ENCODE measurements around the gene HS2ST1. TPM values are rescaled to one million over a fixed set of nuclear protein-coding genes. Genes with fewer than 3 reads are reported as not detected.
"Not testable (repeated sequence)": the region's sequence is repeated elsewhere in the genome, so short reads cannot be mapped to it uniquely, and the experiment has no call there.

Gene HS2ST1
- total and polyA plus RNA-seq, 5 donors from 2014 or later: 7.7 to 12.3 (median 8.0) TPM

GRCh38 chr1:86887479-86888162, 26.8 kb upstream of the HS2ST1 start:
- H3K27me3 ChIP-seq (ENCODE audit: control insufficient read depth, insufficient read depth, low read length): no peaks in the 10 kb centered on the region
- peaks cover 6% of the 10 kb centered on the region for H3K36me3 ChIP-seq (ENCODE audit: control insufficient read depth, insufficient read depth, low read length)
- no peak overlapping the region for H3K4me3 ChIP-seq (ENCODE audit: low read depth, low read length)
- Mint-ChIP-seq H3K9me3 (peaks cover 0 to 2% (median 0%) of the 10 kb centered on the region in 7 donors), H3K36me3 (peaks cover 13% of the 10 kb centered on the region), H3K27ac (no peak overlapping the region), H3K4me3 (no peak overlapping the region), H3K4me1 (peaks cover 18 to 41% (median 23%) of the 10 kb centered on the region in 4 donors), H3K27me3 (no peaks in the 10 kb centered on the region)
- H3K4me1 ChIP-seq (ENCODE audit: control insufficient read depth, insufficient read depth, low read length, poor library complexity, severe bottlenecking): no peaks in the 10 kb centered on the region
- H3K27ac ChIP-seq (ENCODE audit: insufficient read depth, low read length, poor library complexity, severe bottlenecking): no peak overlapping the region
- no peak for DNase-seq
- no peak for ATAC-seq (ENCODE audit: low read depth in 2 of 2)
- no peaks in the 10 kb centered on the region for H3K9me3 ChIP-seq (ENCODE audit: control insufficient read depth in 2 of 2, low read length in 2 of 2)

- Mint-ChIP-seq H3K36me3 (peaks cover 13% of the 10 kb centered on the region), H3K4me3 (no peak overlapping the region), H3K27me3 (no peaks in the 10 kb centered on the region), H3K27ac (peak overlapping the region in 1 of 3 donors; percentile 15), H3K9me3 (peaks cover 0 to 2% (median 0%) of the 10 kb centered on the region in 7 donors), H3K4me1 (peaks cover 18 to 39% (median 23%) of the 10 kb centered on the region in 4 donors)
- Histone ChIP-seq H3K27me3 (ENCODE audit: control insufficient read depth, insufficient read depth, low read length) (no peaks in the 10 kb centered on the region), H3K9me3 (ENCODE audit: control insufficient read depth in 2 of 2, low read length in 2 of 2) (no peaks in the 10 kb centered on the region), H3K4me3 (ENCODE audit: low read depth, low read length) (no peak overlapping the region), H3K36me3 (ENCODE audit: control insufficient read depth, insufficient read depth, low read length) (peaks cover 6% of the 10 kb centered on the region), H3K27ac (ENCODE audit: insufficient read depth, low read length, poor library complexity, severe bottlenecking) (no peak overlapping the region), H3K4me1 (ENCODE audit: control insufficient read depth, insufficient read depth, low read length, poor library complexity, severe bottlenecking) (no peaks in the 10 kb centered on the region)
- DNase-seq (no peak), ATAC-seq (ENCODE audit: low read depth in 2 of 2) (no peak)
These were observed 26.1 kb upstream of the HS2ST1 start for GRCh38 chr1:86888327-86888726.

- H3K9me3 Mint-ChIP-seq; H3K27me3 ChIP-seq (ENCODE audit: control insufficient read depth, insufficient read depth, low read length); DNase-seq; H3K27ac Mint-ChIP-seq; H3K4me3 Mint-ChIP-seq; H3K9me3 ChIP-seq (ENCODE audit: control insufficient read depth in 2 of 2, low read length in 2 of 2); H3K27me3 Mint-ChIP-seq; H3K4me1 ChIP-seq (ENCODE audit: control insufficient read depth, insufficient read depth, low read length, poor library complexity, severe bottlenecking); H3K4me3 ChIP-seq (ENCODE audit: low read depth, low read length); ATAC-seq (ENCODE audit: low read depth in 2 of 2); H3K27ac ChIP-seq (ENCODE audit: insufficient read depth, low read length, poor library complexity, severe bottlenecking): not testable (repeated sequence)
- peaks cover 11% of the 10 kb centered on the region for H3K36me3 Mint-ChIP-seq
- H3K4me1 Mint-ChIP-seq: peaks cover 20 to 50% (median 31%) of the 10 kb centered on the region in 4 donors
- peaks cover 28% of the 10 kb centered on the region for H3K36me3 ChIP-seq (ENCODE audit: control insufficient read depth, insufficient read depth, low read length)
These were observed 15.0 kb upstream of the HS2ST1 start for GRCh38 chr1:86899401-86899800.

GRCh38 chr1:86905875-86906274, 8.6 kb upstream of the HS2ST1 start:
- peaks cover 30 to 42% (median 37%) of the 10 kb centered on the region in 4 donors for H3K4me1 Mint-ChIP-seq
- no peak overlapping the region for H3K27ac ChIP-seq (ENCODE audit: insufficient read depth, low read length, poor library complexity, severe bottlenecking)
- peaks cover 9% of the 10 kb centered on the region for H3K4me1 ChIP-seq (ENCODE audit: control insufficient read depth, insufficient read depth, low read length, poor library complexity, severe bottlenecking)
- H3K4me3 Mint-ChIP-seq: no peak overlapping the region
- peaks cover 25% of the 10 kb centered on the region for H3K36me3 Mint-ChIP-seq
- peaks cover 38% of the 10 kb centered on the region for H3K36me3 ChIP-seq (ENCODE audit: control insufficient read depth, insufficient read depth, low read length)
- no peak overlapping the region for H3K27ac Mint-ChIP-seq
- H3K9me3 ChIP-seq (ENCODE audit: control insufficient read depth in 2 of 2, low read length in 2 of 2): no peaks in the 10 kb centered on the region
- ATAC-seq (ENCODE audit: low read depth in 2 of 2) (no peak), DNase-seq (no peak)
- H3K27me3 Mint-ChIP-seq: no peaks in the 10 kb centered on the region
- peak overlapping the region; percentile 9 for H3K4me3 ChIP-seq (ENCODE audit: low read depth, low read length)
- no peaks in the 10 kb centered on the region for H3K27me3 ChIP-seq (ENCODE audit: control insufficient read depth, insufficient read depth, low read length)
- H3K9me3 Mint-ChIP-seq: no peaks in the 10 kb centered on the region

- Histone ChIP-seq H3K36me3 (ENCODE audit: control insufficient read depth, insufficient read depth, low read length) (peaks cover 35% of the 10 kb centered on the region), H3K27me3 (ENCODE audit: control insufficient read depth, insufficient read depth, low read length) (no peaks in the 10 kb centered on the region), H3K27ac (ENCODE audit: insufficient read depth, low read length, poor library complexity, severe bottlenecking) (no peak overlapping the region), H3K4me1 (ENCODE audit: control insufficient read depth, insufficient read depth, low read length, poor library complexity, severe bottlenecking) (peaks cover 14% of the 10 kb centered on the region), H3K4me3 (ENCODE audit: low read depth, low read length) (peak overlapping the region; percentile 9), H3K9me3 (ENCODE audit: control insufficient read depth in 2 of 2, low read length in 2 of 2) (no peaks in the 10 kb centered on the region)
- Mint-ChIP-seq H3K9me3 (no peaks in the 10 kb centered on the region), H3K4me3 (no peak overlapping the region), H3K27me3 (no peaks in the 10 kb centered on the region), H3K4me1 (peaks cover 35 to 47% (median 41%) of the 10 kb centered on the region in 4 donors), H3K27ac (no peak overlapping the region), H3K36me3 (peaks cover 28% of the 10 kb centered on the region)
- ATAC-seq (ENCODE audit: low read depth in 2 of 2): no peak
- no peak for DNase-seq
These were observed 8.0 kb upstream of the HS2ST1 start for GRCh38 chr1:86906419-86906818.

- peak overlapping the region in 2 of 4 donors; percentile 12 to 47 for H3K4me3 Mint-ChIP-seq
- H3K4me1 Mint-ChIP-seq: peaks cover 26 to 57% (median 45%) of the 10 kb centered on the region in 4 donors
- ATAC-seq (ENCODE audit: low read depth in 2 of 2): no peak
These were observed 2.0 kb upstream of the HS2ST1 start for GRCh38 chr1:86912281-86912900.

GRCh38 chr1:86913399-86913895, 988 bp upstream of the HS2ST1 start:
- Mint-ChIP-seq H3K9me3 (no peaks in the 10 kb centered on the region), H3K27me3 (peaks cover 4% of the 10 kb centered on the region), H3K36me3 (peaks cover 21% of the 10 kb centered on the region), H3K4me1 (peaks cover 20 to 56% (median 43%) of the 10 kb centered on the region in 4 donors), H3K27ac (no peak overlapping the region), H3K4me3 (no peak overlapping the region)
- peaks cover 43% of the 10 kb centered on the region for H3K4me1 ChIP-seq (ENCODE audit: control insufficient read depth, insufficient read depth, low read length, poor library complexity, severe bottlenecking)
- H3K27me3 ChIP-seq (ENCODE audit: control insufficient read depth, insufficient read depth, low read length): no peaks in the 10 kb centered on the region
- ATAC-seq (ENCODE audit: low read depth in 2 of 2) (no peak), DNase-seq (peak; percentile 22 to 72 (median 43))
- H3K36me3 ChIP-seq (ENCODE audit: control insufficient read depth, insufficient read depth, low read length): peaks cover 9% of the 10 kb centered on the region
- no peaks in the 10 kb centered on the region for H3K9me3 ChIP-seq (ENCODE audit: control insufficient read depth in 2 of 2, low read length in 2 of 2)
- peak overlapping the region; percentile 98 for H3K4me3 ChIP-seq (ENCODE audit: low read depth, low read length)
- H3K27ac ChIP-seq (ENCODE audit: insufficient read depth, low read length, poor library complexity, severe bottlenecking): peak overlapping the region; percentile 97

More at GRCh38 chr1:86912281-86912900, 2.0 kb upstream of the HS2ST1 start:
- peaks cover 27% of the 10 kb centered on the region for H3K36me3 Mint-ChIP-seq
- Histone ChIP-seq H3K36me3 (ENCODE audit: control insufficient read depth, insufficient read depth, low read length) (peaks cover 12% of the 10 kb centered on the region), H3K27me3 (ENCODE audit: control insufficient read depth, insufficient read depth, low read length) (no peaks in the 10 kb centered on the region), H3K4me3 (ENCODE audit: low read depth, low read length) (peak overlapping the region; percentile 98), H3K27ac (ENCODE audit: insufficient read depth, low read length, poor library complexity, severe bottlenecking) (no peak overlapping the region), H3K9me3 (ENCODE audit: control insufficient read depth in 2 of 2, low read length in 2 of 2) (no peaks in the 10 kb centered on the region), H3K4me1 (ENCODE audit: control insufficient read depth, insufficient read depth, low read length, poor library complexity, severe bottlenecking) (peaks cover 43% of the 10 kb centered on the region)
- peak overlapping the region; percentile 48 to 84 (median 67) for H3K27ac Mint-ChIP-seq
- no peaks in the 10 kb centered on the region for H3K9me3 Mint-ChIP-seq
- no peak for DNase-seq
- peaks cover 4% of the 10 kb centered on the region for H3K27me3 Mint-ChIP-seq
